OCI-LY1 (cell line): ENCODE measurements around the gene LDLRAD3.

ENCODE experiments used
- EZH2 ChIP-seq: fragments of 200-600 bp; sonication (generic), shearing (Covaris generic); IDR thresholded peaks from 2 replicates; pipeline ENCODE4 v1.8.0; 2017; ENCODE audit warnings: borderline replicate concordance, mixed run types, mild to moderate bottlenecking, antibody characterized with exemption, low read length, moderate library complexity, mixed read lengths
- TF ChIP-seq, protein P1 (sequence below): fragments of 200-600 bp; sonication (generic), shearing (Covaris generic); IDR thresholded peaks from 2 replicates; pipeline ENCODE4 v1.5.1; 2017; ENCODE audit warnings: mild to moderate bottlenecking, antibody characterized with exemption, low read length, moderate library complexity, mixed read lengths

DNA sequence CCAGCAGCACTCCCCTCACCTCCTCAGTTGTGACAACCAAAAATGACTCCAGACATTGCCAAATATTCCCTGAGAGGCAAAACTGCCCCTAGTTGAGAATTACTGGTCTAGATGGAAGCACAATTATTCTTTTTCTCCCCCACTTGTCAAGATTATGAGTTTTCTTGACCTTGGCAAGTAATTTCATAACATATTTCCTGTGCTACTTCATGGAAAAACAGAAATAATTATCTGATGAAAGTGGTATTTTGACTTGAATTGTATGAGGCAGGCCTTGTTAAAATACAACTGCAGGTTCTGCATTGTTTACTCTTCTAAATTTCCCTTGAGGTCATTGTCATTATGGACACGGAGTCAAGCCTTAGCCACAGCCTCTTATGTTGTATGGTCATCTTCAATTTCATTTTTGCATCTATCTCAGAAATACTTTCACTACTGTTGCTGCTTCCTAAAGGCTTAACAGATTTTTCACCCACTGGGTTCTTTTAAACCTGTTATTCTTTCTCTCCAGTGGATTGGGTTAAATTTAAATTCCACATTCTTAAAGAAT is 32.2 kb upstream of the LDLRAD3 start:
- TF ChIP-seq, protein P1, sequence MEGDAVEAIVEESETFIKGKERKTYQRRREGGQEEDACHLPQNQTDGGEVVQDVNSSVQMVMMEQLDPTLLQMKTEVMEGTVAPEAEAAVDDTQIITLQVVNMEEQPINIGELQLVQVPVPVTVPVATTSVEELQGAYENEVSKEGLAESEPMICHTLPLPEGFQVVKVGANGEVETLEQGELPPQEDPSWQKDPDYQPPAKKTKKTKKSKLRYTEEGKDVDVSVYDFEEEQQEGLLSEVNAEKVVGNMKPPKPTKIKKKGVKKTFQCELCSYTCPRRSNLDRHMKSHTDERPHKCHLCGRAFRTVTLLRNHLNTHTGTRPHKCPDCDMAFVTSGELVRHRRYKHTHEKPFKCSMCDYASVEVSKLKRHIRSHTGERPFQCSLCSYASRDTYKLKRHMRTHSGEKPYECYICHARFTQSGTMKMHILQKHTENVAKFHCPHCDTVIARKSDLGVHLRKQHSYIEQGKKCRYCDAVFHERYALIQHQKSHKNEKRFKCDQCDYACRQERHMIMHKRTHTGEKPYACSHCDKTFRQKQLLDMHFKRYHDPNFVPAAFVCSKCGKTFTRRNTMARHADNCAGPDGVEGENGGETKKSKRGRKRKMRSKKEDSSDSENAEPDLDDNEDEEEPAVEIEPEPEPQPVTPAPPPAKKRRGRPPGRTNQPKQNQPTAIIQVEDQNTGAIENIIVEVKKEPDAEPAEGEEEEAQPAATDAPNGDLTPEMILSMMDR: no peak
- no peak for TF ChIP-seq EZH2
